HEK293 (cell line): ENCODE measurements around the gene MKRN2.

Source experiments
- GLI2 ChIP-seq: fragments of 450-650 bp; formaldehyde crosslinking; IDR thresholded peaks from 2 replicates; pipeline ENCODE4; 2017; ENCODE audit warnings: missing biosample characterization, missing genetic modification characterization, low read depth, borderline replicate concordance
- PRDM4 ChIP-seq: fragments of 450-650 bp; formaldehyde crosslinking; IDR thresholded peaks from 2 replicates; pipeline ENCODE4 v1.5.1; 2017; ENCODE audit warnings: missing biosample characterization, missing genetic modification characterization
- REST ChIP-seq: fragments of 450-650 bp; formaldehyde crosslinking; IDR thresholded peaks from 2 replicates; pipeline ENCODE4 v1.5.1; 2016; ENCODE audit warnings: missing biosample characterization, missing genetic modification characterization
- YY1 ChIP-seq: fragments of 450-650 bp; formaldehyde crosslinking; IDR thresholded peaks from 2 replicates; pipeline ENCODE4 v1.5.1; 2018; ENCODE audit warnings: missing biosample characterization, missing genetic modification characterization
- ZNF10 ChIP-seq: fragments of 450-650 bp; formaldehyde crosslinking; IDR thresholded peaks from 2 replicates; pipeline ENCODE4 v1.5.1; 2017; ENCODE audit warnings: missing biosample characterization, missing genetic modification characterization
- ZNF112 ChIP-seq: fragments of 450-650 bp; formaldehyde crosslinking; IDR thresholded peaks from 2 replicates; pipeline ENCODE4 v1.5.0; 2017; ENCODE audit warnings: missing biosample characterization, missing genetic modification characterization
- ZNF121 ChIP-seq: fragments of 450-650 bp; formaldehyde crosslinking; IDR thresholded peaks from 2 replicates; pipeline ENCODE4 v1.5.1; 2016; ENCODE audit warnings: missing biosample characterization, missing genetic modification characterization
- ZNF433 ChIP-seq: fragments of 450-650 bp; formaldehyde crosslinking; IDR thresholded peaks from 2 replicates; pipeline ENCODE4 v1.5.1; 2016; ENCODE audit warnings: missing biosample characterization, missing genetic modification characterization, low read depth
- ZNF707 ChIP-seq: fragments of 450-650 bp; formaldehyde crosslinking; IDR thresholded peaks from 2 replicates; pipeline ENCODE4 v1.5.1; 2016; ENCODE audit warnings: missing biosample characterization, missing genetic modification characterization
- ZNF747 ChIP-seq: fragments of 450-650 bp; formaldehyde crosslinking; IDR thresholded peaks from 2 replicates; pipeline ENCODE4 v1.5.1; 2016; ENCODE audit warnings: missing biosample characterization, missing genetic modification characterization
- ZNF768 ChIP-seq: fragments of 450-650 bp; formaldehyde crosslinking; IDR thresholded peaks from 2 replicates; pipeline ENCODE4 v1.5.1; 2018; ENCODE audit warnings: missing biosample characterization, mild to moderate bottlenecking, missing genetic modification characterization
- TF ChIP-seq, protein P1 (sequence below): fragments of 450-650 bp; formaldehyde crosslinking; IDR thresholded peaks from 2 replicates; pipeline ENCODE4 v1.5.1; 2016; ENCODE audit warnings: missing biosample characterization, missing genetic modification characterization
- TF ChIP-seq, protein P2 (sequence below): fragments of 450-650 bp; formaldehyde crosslinking; IDR thresholded peaks from 2 replicates; pipeline ENCODE4 v1.5.1; 2016; ENCODE audit warnings: missing biosample characterization, missing genetic modification characterization

- TF ChIP-seq, protein P1, sequence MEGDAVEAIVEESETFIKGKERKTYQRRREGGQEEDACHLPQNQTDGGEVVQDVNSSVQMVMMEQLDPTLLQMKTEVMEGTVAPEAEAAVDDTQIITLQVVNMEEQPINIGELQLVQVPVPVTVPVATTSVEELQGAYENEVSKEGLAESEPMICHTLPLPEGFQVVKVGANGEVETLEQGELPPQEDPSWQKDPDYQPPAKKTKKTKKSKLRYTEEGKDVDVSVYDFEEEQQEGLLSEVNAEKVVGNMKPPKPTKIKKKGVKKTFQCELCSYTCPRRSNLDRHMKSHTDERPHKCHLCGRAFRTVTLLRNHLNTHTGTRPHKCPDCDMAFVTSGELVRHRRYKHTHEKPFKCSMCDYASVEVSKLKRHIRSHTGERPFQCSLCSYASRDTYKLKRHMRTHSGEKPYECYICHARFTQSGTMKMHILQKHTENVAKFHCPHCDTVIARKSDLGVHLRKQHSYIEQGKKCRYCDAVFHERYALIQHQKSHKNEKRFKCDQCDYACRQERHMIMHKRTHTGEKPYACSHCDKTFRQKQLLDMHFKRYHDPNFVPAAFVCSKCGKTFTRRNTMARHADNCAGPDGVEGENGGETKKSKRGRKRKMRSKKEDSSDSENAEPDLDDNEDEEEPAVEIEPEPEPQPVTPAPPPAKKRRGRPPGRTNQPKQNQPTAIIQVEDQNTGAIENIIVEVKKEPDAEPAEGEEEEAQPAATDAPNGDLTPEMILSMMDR (tag by site-specific recombination), result no peak
- TF ChIP-seq ZNF768 (tag by site-specific recombination), result no peak
- TF ChIP-seq YY1 (tag by site-specific recombination), result no peak
- TF ChIP-seq REST (tag by site-specific recombination), result no peak
- no peak for TF ChIP-seq ZNF747 (tag by site-specific recombination)
- TF ChIP-seq, protein P2, sequence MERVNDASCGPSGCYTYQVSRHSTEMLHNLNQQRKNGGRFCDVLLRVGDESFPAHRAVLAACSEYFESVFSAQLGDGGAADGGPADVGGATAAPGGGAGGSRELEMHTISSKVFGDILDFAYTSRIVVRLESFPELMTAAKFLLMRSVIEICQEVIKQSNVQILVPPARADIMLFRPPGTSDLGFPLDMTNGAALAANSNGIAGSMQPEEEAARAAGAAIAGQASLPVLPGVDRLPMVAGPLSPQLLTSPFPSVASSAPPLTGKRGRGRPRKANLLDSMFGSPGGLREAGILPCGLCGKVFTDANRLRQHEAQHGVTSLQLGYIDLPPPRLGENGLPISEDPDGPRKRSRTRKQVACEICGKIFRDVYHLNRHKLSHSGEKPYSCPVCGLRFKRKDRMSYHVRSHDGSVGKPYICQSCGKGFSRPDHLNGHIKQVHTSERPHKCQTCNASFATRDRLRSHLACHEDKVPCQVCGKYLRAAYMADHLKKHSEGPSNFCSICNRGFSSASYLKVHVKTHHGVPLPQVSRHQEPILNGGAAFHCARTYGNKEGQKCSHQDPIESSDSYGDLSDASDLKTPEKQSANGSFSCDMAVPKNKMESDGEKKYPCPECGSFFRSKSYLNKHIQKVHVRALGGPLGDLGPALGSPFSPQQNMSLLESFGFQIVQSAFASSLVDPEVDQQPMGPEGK (tag by site-specific recombination), result no peak
- no peak for TF ChIP-seq PRDM4 (tag by site-specific recombination)
- TF ChIP-seq ZNF10 (tag by site-specific recombination), result no peak
- TF ChIP-seq ZNF121 (tag by site-specific recombination), result no peak
- TF ChIP-seq ZNF112 (tag by site-specific recombination), result no peak
- TF ChIP-seq GLI2 (tag by site-specific recombination), result no peak
- TF ChIP-seq ZNF707 (tag by site-specific recombination), result no peak
- TF ChIP-seq ZNF433, result no peak
Measured at GRCh38 chr3:12509466-12509865, 47.4 kb upstream of the MKRN2 start.
